HG03175 (cell line): ENCODE results near the gene FRMD4B.

ENCODE experiments used
- ATAC-seq: cut with Tn5 transposase; IDR thresholded peaks from one replicate; pipeline ENCODE4 v1.9.1; 2021; ENCODE audit warnings: mild to moderate bottlenecking, moderate library complexity; ENCODE audit not compliant: unreplicated experiment

Gene FRMD4B

GRCh38 chr3:69368129-69368741, 17.7 kb downstream of the FRMD4B start:
- peak; percentile 99 for ATAC-seq

GRCh38 chr3:69367586-69367985, 18.3 kb downstream of the FRMD4B start:
- no peak for ATAC-seq

GRCh38 chr3:69364354-69364753, 21.5 kb downstream of the FRMD4B start:
- no peak for ATAC-seq

- no peak for ATAC-seq
Measured at GRCh38 chr3:69360690-69361089, 25.2 kb downstream of the FRMD4B start.

- no peak for ATAC-seq
Measured at GRCh38 chr3:69359916-69360315, 26.0 kb downstream of the FRMD4B start.

- no peak for ATAC-seq
Measured at GRCh38 chr3:69359339-69359893, 26.5 kb downstream of the FRMD4B start.

GRCh38 chr3:69357196-69357595, 28.7 kb downstream of the FRMD4B start:
- ATAC-seq: no peak

GRCh38 chr3:69354948-69355347, 30.9 kb downstream of the FRMD4B start:
- no peak for ATAC-seq

- no peak for ATAC-seq
Measured at GRCh38 chr3:69353503-69353902, 32.4 kb downstream of the FRMD4B start.

GRCh38 chr3:69353088-69353478, 32.8 kb downstream of the FRMD4B start:
- ATAC-seq: no peak

- ATAC-seq: no peak
Measured at GRCh38 chr3:69352305-69353087, 33.4 kb downstream of the FRMD4B start.

- ATAC-seq: no peak
Measured at GRCh38 chr3:69343875-69344274, 42.0 kb downstream of the FRMD4B start.

- ATAC-seq: no peak
Measured at GRCh38 chr3:69342074-69342473, 43.8 kb downstream of the FRMD4B start.

GRCh38 chr3:69339760-69340159, 46.1 kb downstream of the FRMD4B start:
- ATAC-seq: no peak

GRCh38 chr3:69338911-69339310, 47.0 kb downstream of the FRMD4B start:
- no peak for ATAC-seq

GRCh38 chr3:69332934-69333333, 53.0 kb downstream of the FRMD4B start:
- no peak for ATAC-seq

- no peak for ATAC-seq
Measured at GRCh38 chr3:69330891-69331400, 54.9 kb downstream of the FRMD4B start.

- ATAC-seq: no peak
Measured at GRCh38 chr3:69329892-69330291, 56.0 kb downstream of the FRMD4B start.

- ATAC-seq: no peak
Measured at GRCh38 chr3:69328963-69329302, 57.0 kb downstream of the FRMD4B start.

GRCh38 chr3:69328103-69328962, 57.6 kb downstream of the FRMD4B start:
- no peak for ATAC-seq

- peak; percentile 83 for ATAC-seq
Measured at GRCh38 chr3:69326855-69327300, 59.0 kb downstream of the FRMD4B start.
